Mucosa of descending colon (tissue), 3 donors: ENCODE results near the gene SMIM29. TPM values are rescaled to one million over a fixed set of nuclear protein-coding genes. Genes with fewer than 3 reads are reported as not detected.
"Not testable (repeated sequence)": the region's sequence is repeated elsewhere in the genome, so short reads cannot be mapped to it uniquely, and the experiment has no call there.

ENCODE experiments used
- ATAC-seq: fragments of 200-7000 bp; cut with Tn5 transposase; one replicate; pipeline ENCODE4 v1.9.1; 2020; ENCODE audit warnings: mild to moderate bottlenecking, moderate library complexity
- DNase-seq, 3 donors: peaks; one replicate each; pipeline ENCODE4 v3.0.0-alpha.2; 2020
- H3K36me3 ChIP-seq: fragments of 200-600 bp; one replicate; pipeline ENCODE4 v1.8.0; 2021; ENCODE audit warnings: low read depth, mild to moderate bottlenecking
- H3K4me1 ChIP-seq: fragments of 200-600 bp; one replicate; pipeline ENCODE4 v1.8.0; 2021; ENCODE audit warnings: low read depth, mild to moderate bottlenecking
- H3K4me3 ChIP-seq: fragments of 200-600 bp; one replicate; pipeline ENCODE4 v1.8.0; 2021; ENCODE audit warnings: mild to moderate bottlenecking
- H3K9me3 ChIP-seq: fragments of 200-600 bp; one replicate; pipeline ENCODE4 v1.8.0; 2021; ENCODE audit warnings: mild to moderate bottlenecking
- CTCF ChIP-seq: fragments of 200-600 bp; IDR thresholded peaks from one replicate; pipeline ENCODE4 v1.8.0; 2022; ENCODE audit warnings: antibody characterized with exemption, mild to moderate bottlenecking
- intact Hi-C, 2 donors: fragments of 100-400 bp; cut with DNase I in 1 of 2; cut with micrococcal nuclease in 1 of 2; formaldehyde crosslinking; loops; one replicate each; pipeline versions ENCODE4 v1.11.0 to v1.11.1; 2022; cut with DNase I, micrococcal nuclease
- total RNA-seq, 3 donors: library from RNA; stranded (reverse); fragmentation: NEBNext Ultra II Directional in 2 of 3; extraction: Animal tissue kit (Norgen Biotek cat#: 25700) in 2 of 3; gene quantifications; one replicate each; pipeline versions ENCODE4 v1.2.1 to v1.2.4, GENCODE V29; 2021 to 2023
- donor health status: DM: no; HTN: no; CAD: no; lungs with moderate emphysema.
- donor health status: DM: no; HTN: no; CAD: no.
- donor health status: DM: no; HTN: yes; CAD: no.

SMIM29 gene
- total RNA-seq, 3 donors from 2014 or later: 6.5 to 15.1 (median 11.2) TPM

- TF ChIP-seq CTCF: no peak
- H3K4me3 ChIP-seq: no peak overlapping the region
- no peaks in the 10 kb centered on the region for H3K9me3 ChIP-seq
- no peak for ATAC-seq
- peaks cover 12% of the 10 kb centered on the region for H3K4me1 ChIP-seq
- no peaks in the 10 kb centered on the region for H3K36me3 ChIP-seq
- intact Hi-C loops: loop anchor here (10.0 kb wide), 1 partner anchor 167 kb away; no protein-coding TSS in a partner anchor
- DNase-seq: no peak
Measured at GRCh38 chr6:34247481-34248197, 1.2 kb downstream of the SMIM29 start.

- Histone ChIP-seq H3K36me3 (no peaks in the 10 kb centered on the region), H3K4me3 (no peak overlapping the region), H3K4me1 (peaks cover 12% of the 10 kb centered on the region), H3K9me3 (no peaks in the 10 kb centered on the region)
- TF ChIP-seq CTCF: no peak
- intact Hi-C loops: loop anchor here (10.0 kb wide), 1 partner anchor 168 kb away; no protein-coding TSS in a partner anchor
- ATAC-seq (no peak), DNase-seq (peak in 1 of 3 donors; percentile 40)
Measured at GRCh38 chr6:34246563-34247391, 2.0 kb downstream of the SMIM29 start.

GRCh38 chr6:34246249-34246562, 2.6 kb downstream of the SMIM29 start:
- Histone ChIP-seq H3K4me3 (no peak overlapping the region), H3K9me3 (no peaks in the 10 kb centered on the region), H3K36me3 (no peaks in the 10 kb centered on the region), H3K4me1 (peaks cover 12% of the 10 kb centered on the region)
- ATAC-seq (no peak), DNase-seq (no peak)
- intact Hi-C loops: loop anchor here (10.0 kb wide), 1 partner anchor 169 kb away; no protein-coding TSS in a partner anchor
- no peak for TF ChIP-seq CTCF

GRCh38 chr6:34245761-34246140, 3.1 kb downstream of the SMIM29 start:
- H3K4me1 ChIP-seq: peaks cover 12% of the 10 kb centered on the region
- not testable (repeated sequence) for ATAC-seq, H3K4me3 ChIP-seq, DNase-seq, H3K36me3 ChIP-seq, H3K9me3 ChIP-seq
- intact Hi-C loops: loop anchor here (10.0 kb wide), 1 partner anchor 169 kb away; no protein-coding TSS in a partner anchor

GRCh38 chr6:34245032-34245760, 3.6 kb downstream of the SMIM29 start:
- ATAC-seq, H3K36me3 ChIP-seq, H3K4me3 ChIP-seq, H3K9me3 ChIP-seq, DNase-seq: not testable (repeated sequence)
- intact Hi-C loops: loop anchor here (10.0 kb wide), 1 partner anchor 170 kb away; no protein-coding TSS in a partner anchor
- peaks cover 12% of the 10 kb centered on the region for H3K4me1 ChIP-seq
